Kidney (tissue), 14 donors: Measurements from ENCODE around the gene BRINP3. TPM values are rescaled to one million over a fixed set of nuclear protein-coding genes. Genes with fewer than 3 reads are reported as not detected.
A peak's percentile ranks its signal among the peaks of the same experiment; 100 is the strongest.

ENCODE experiments used
- DNase-seq, 5 donors: peaks; one replicate each; pipeline ENCODE4 v3.0.0-alpha.2; 2013 to 2020
- FAIRE-seq: peaks from 2 replicates; lab custom pipeline; 2012; peaks lifted over from hg19 to GRCh38; lab: Jason Lieb, UNC
- H3K27ac ChIP-seq, 2 donors: one replicate each; pipeline ENCODE4 v1.7.0; 2013; ENCODE audit warnings: low read depth in 2 of 2, low read length in 2 of 2, inconsistent platforms in 1 of 2
- H3K27me3 ChIP-seq: one replicate; pipeline ENCODE4 v1.7.1; 2013; ENCODE audit warnings: low read length, inconsistent platforms; ENCODE audit not compliant: control insufficient read depth, insufficient read depth
- H3K36me3 ChIP-seq, 3 donors: one replicate each; pipeline versions ENCODE4 v1.7.0 to v1.7.1; 2013; ENCODE audit warnings: low read length in 3 of 3, control low read depth in 1 of 3, inconsistent platforms in 1 of 3; ENCODE audit not compliant: insufficient read depth in 3 of 3, control insufficient read depth in 2 of 3
- H3K4me1 ChIP-seq, 3 donors: one replicate each; pipeline versions ENCODE4 v1.7.0 to v1.7.1; 2013; ENCODE audit warnings: low read length in 3 of 3, inconsistent platforms in 1 of 3, low read depth in 1 of 3; ENCODE audit not compliant: control insufficient read depth in 2 of 3, insufficient read depth in 2 of 3
- H3K4me3 ChIP-seq, 3 donors: one replicate each; pipeline versions ENCODE4 v1.7.0 to v1.8.1; 2013; ENCODE audit warnings: low read length in 3 of 3, control low read depth in 1 of 3, inconsistent platforms in 1 of 3
- H3K9ac ChIP-seq, 3 donors: one replicate each; pipeline versions ENCODE4 v1.7.0 to v1.7.1; 2013; ENCODE audit warnings: low read length in 3 of 3, control low read depth in 1 of 3, inconsistent platforms in 1 of 3
- H3K9me3 ChIP-seq, 3 donors: one replicate each; pipeline versions ENCODE4 v1.7.0 to v1.7.1; 2013; ENCODE audit warnings: low read length in 3 of 3, control low read depth in 1 of 3, inconsistent platforms in 1 of 3; ENCODE audit not compliant: control insufficient read depth in 2 of 3, insufficient read depth in 1 of 3
- intact Hi-C: fragments of 100-400 bp; cut with DNase I; formaldehyde crosslinking; loops from one replicate; pipeline ENCODE4 v1.11.1; 2022
- polyA plus RNA-seq: library from polyadenylated mRNA; stranded (reverse); fragments of 350-450 nt; fragmentation: Illumina TruSeq; extraction: RNeasy Lipid Tissue Mini Kit (QIAGEN cat#74804); gene quantifications from one replicate; pipeline ENCODE4 v1.2.3, GENCODE V29; 2014; ENCODE audit warnings: low read depth, low replicate concordance; ENCODE audit not compliant: insufficient read depth
- total RNA-seq: library from RNA; stranded (reverse); fragmentation: NEBNext Ultra II Directional; extraction: Animal tissue kit (Norgen Biotek cat#: 25700); gene quantifications from one replicate; pipeline ENCODE4 v1.2.1, GENCODE V29; 2021
- TF ChIP-seq, protein P1 (sequence below): IDR thresholded peaks from 3 replicates; pipeline ENCODE4 v1.5.1; 2012; ENCODE audit warnings: mild to moderate bottlenecking, moderate library complexity, borderline replicate concordance; ENCODE audit not compliant: insufficient read depth; ENCODE audit errors: extremely low read depth
- donor health status: control.
- donor health status: control.
- donor health status: control.
- donor health status: control.
- donor health status: control.
- donor health status: DM: yes; HTN: yes; CAD: no.
- donor health status: Normal renal cell carcinoma (clear cell type).

BRINP3 gene
- total and polyA plus RNA-seq, 2 donors from 2014 or later = 1.4 to 1.8 TPM

- intact Hi-C loops = no loop called here
- Histone ChIP-seq H3K9me3 (no peaks in the 10 kb centered on the region), H3K9ac (no peak overlapping the region), H3K27ac (no peak overlapping the region), H3K27me3 (no peaks in the 10 kb centered on the region), H3K4me1 (no peaks in the 10 kb centered on the region), H3K36me3 (no peaks in the 10 kb centered on the region), H3K4me3 (no peak overlapping the region)
- TF ChIP-seq, protein P1, sequence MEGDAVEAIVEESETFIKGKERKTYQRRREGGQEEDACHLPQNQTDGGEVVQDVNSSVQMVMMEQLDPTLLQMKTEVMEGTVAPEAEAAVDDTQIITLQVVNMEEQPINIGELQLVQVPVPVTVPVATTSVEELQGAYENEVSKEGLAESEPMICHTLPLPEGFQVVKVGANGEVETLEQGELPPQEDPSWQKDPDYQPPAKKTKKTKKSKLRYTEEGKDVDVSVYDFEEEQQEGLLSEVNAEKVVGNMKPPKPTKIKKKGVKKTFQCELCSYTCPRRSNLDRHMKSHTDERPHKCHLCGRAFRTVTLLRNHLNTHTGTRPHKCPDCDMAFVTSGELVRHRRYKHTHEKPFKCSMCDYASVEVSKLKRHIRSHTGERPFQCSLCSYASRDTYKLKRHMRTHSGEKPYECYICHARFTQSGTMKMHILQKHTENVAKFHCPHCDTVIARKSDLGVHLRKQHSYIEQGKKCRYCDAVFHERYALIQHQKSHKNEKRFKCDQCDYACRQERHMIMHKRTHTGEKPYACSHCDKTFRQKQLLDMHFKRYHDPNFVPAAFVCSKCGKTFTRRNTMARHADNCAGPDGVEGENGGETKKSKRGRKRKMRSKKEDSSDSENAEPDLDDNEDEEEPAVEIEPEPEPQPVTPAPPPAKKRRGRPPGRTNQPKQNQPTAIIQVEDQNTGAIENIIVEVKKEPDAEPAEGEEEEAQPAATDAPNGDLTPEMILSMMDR = no peak
- FAIRE-seq = no peak
- no peak for DNase-seq
These were observed 330.0 kb downstream of the BRINP3 start for GRCh38 chr1:190147616-190148015.

- DNase-seq = peak in 3 of 5 donors; percentile 5 to 18 (median 10)
- Histone ChIP-seq H3K27ac (no peak overlapping the region), H3K4me1 (no peaks in the 10 kb centered on the region), H3K9ac (no peak overlapping the region), H3K9me3 (no peaks in the 10 kb centered on the region), H3K36me3 (no peaks in the 10 kb centered on the region), H3K4me3 (no peak overlapping the region), H3K27me3 (no peaks in the 10 kb centered on the region)
- intact Hi-C loops = no loop called here
- no peak for FAIRE-seq
- TF ChIP-seq, protein P1 = no peak
These were observed 333.0 kb downstream of the BRINP3 start for GRCh38 chr1:190144650-190145049.

DNA sequence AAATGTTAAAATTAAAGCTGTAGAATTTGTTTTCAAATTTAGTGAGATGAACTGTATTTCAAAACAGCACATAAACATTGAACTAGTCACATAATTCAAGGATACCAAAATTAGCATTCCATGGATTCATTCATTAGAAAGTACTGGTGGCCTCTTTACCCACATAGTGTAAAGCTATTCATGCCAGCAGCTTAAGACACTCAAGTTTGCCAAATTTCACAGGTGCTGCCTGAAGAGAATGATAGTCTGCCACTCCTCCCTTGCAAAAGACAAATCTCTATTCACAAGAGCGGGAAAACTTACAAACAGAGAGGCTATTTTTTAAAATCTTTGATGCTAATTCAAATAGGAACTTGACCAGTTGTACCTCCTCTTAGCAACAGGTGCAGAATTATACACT lies 337.0 kb downstream of the BRINP3 start:
- DNase-seq = no peak
- TF ChIP-seq, protein P1 = no peak
- H3K4me3 ChIP-seq = no peak overlapping the region
- H3K27ac ChIP-seq = no peak overlapping the region
- no peaks in the 10 kb centered on the region for H3K27me3 ChIP-seq
- no peaks in the 10 kb centered on the region for H3K36me3 ChIP-seq
- no peaks in the 10 kb centered on the region for H3K9me3 ChIP-seq
- no peaks in the 10 kb centered on the region for H3K4me1 ChIP-seq
- no peak for FAIRE-seq
- no peak overlapping the region for H3K9ac ChIP-seq
- intact Hi-C loops = no loop called here

DNA sequence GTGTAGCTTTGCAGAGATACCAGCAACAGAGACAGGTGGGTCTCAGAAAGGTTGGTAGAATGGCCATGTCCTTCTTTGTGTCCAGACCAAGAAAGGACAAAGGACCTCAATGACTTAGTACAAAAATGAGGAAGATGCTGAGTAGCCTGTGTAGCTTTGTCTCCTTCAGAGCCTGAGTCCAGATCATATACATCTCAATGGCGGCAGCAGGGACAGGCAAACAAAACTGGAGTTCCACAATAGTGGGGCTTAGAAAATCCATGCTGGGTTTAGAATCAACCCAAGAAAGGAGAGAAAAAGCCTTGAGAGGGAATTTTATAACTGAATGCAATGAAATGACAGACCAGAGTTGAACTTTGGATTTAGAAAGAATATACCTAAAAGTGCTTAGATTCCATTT lies 339.0 kb downstream of the BRINP3 start:
- FAIRE-seq (no peak), DNase-seq (no peak)
- intact Hi-C loops = no loop called here
- no peak overlapping the region for H3K27ac ChIP-seq
- no peaks in the 10 kb centered on the region for H3K9me3 ChIP-seq
- no peaks in the 10 kb centered on the region for H3K4me1 ChIP-seq
- TF ChIP-seq, protein P1 = no peak
- H3K27me3 ChIP-seq = no peaks in the 10 kb centered on the region
- H3K4me3 ChIP-seq = no peak overlapping the region
- H3K36me3 ChIP-seq = no peaks in the 10 kb centered on the region
- no peak overlapping the region for H3K9ac ChIP-seq
